Stomach (tissue), 9 donors: ENCODE measurements around the gene SEMA4C. TPM values are rescaled to one million over a fixed set of nuclear protein-coding genes. Genes with fewer than 3 reads are reported as not detected.

Experiments used
- DNase-seq, 2 donors: peaks; one replicate each; pipeline versions ENCODE4 v3.0.0 to v3.0.0-alpha.2; 2013 to 2019
- H3K27ac ChIP-seq, 5 donors: fragments of 200-600 bp in 4 of 5; sonication (generic) in 4 of 5; one replicate each; pipeline ENCODE4 v1.5.1; 2013 to 2019; ENCODE audit warnings: mild to moderate bottlenecking in 1 of 5, moderate library complexity in 1 of 5
- H3K27me3 ChIP-seq, 3 donors: fragments of 200-600 bp; sonication (generic); one replicate each; pipeline ENCODE4 v1.5.1; 2017 to 2019; ENCODE audit warnings: mixed run types in 1 of 3
- H3K36me3 ChIP-seq, 4 donors: fragments of 200-600 bp; sonication (generic); 1 replicate in 3 of 4; 2 replicates in 1 of 4; pipeline ENCODE4 v1.5.1; 2016 to 2019
- H3K4me1 ChIP-seq, 4 donors: fragments of 200-600 bp; sonication (generic); one replicate each; pipeline ENCODE4 v1.5.1; 2016 to 2019
- H3K4me3 ChIP-seq, 4 donors: fragments of 200-600 bp; sonication (generic) in 3 of 4; one replicate each; pipeline ENCODE4 v1.5.1; 2016 to 2019; ENCODE audit warnings: mild to moderate bottlenecking in 1 of 4
- H3K9me3 ChIP-seq, 4 donors: fragments of 200-600 bp; sonication (generic); one replicate each; pipeline ENCODE4 v1.5.1; 2016 to 2019
- EP300 ChIP-seq: sonication (generic); formaldehyde crosslinking; IDR thresholded peaks from one replicate; pipeline ENCODE4 v1.6.1; 2017; ENCODE audit warnings: antibody characterized with exemption
- POLR2A ChIP-seq, 4 donors: fragments of 450-650 bp; IDR thresholded peaks; one replicate each; pipeline ENCODE4 v1.6.1; 2016; ENCODE audit warnings: antibody characterized with exemption in 4 of 4, control low read depth in 2 of 4, mild to moderate bottlenecking in 1 of 4, moderate library complexity in 1 of 4
- POLR2AphosphoS5 ChIP-seq, 3 donors: sonication (generic); formaldehyde crosslinking; IDR thresholded peaks; one replicate each; pipeline ENCODE4 v1.6.1; 2016; ENCODE audit warnings: antibody characterized with exemption in 3 of 3
- WGBS, 5 donors: extraction: QIAGEN DNeasy Blood & Tissue Kit in 3 of 5; methylation state at CpG; one replicate each; pipeline versions ENCODE4 v1.1.5 to v1.1.7; 2013 to 2018; 5-methylcytosine and 5-hydroxymethylcytosine counted together
- intact Hi-C: fragments of 100-400 bp; cut with DNase I; formaldehyde crosslinking; loops from one replicate; pipeline ENCODE4 v1.15.1; 2023; ENCODE audit warnings: low total_unique reads
- polyA plus RNA-seq, 3 donors: library from polyadenylated mRNA; stranded (reverse); fragments of 200-250 nt; gene quantifications; one replicate each; pipeline ENCODE4 v1.2.3, GENCODE V29; 2013
- total RNA-seq, 5 donors: library from RNA; depleted of rRNA; stranded (reverse); fragments of >200 nt; gene quantifications; one replicate each; pipeline versions ENCODE4 v1.1.0 to v1.2.3, GENCODE V29; 2014 to 2016
- TF ChIP-seq, protein P1 (sequence below), 7 experiments: fragments of 450-650 bp in 4 of 7; fragments of 200-600 bp in 3 of 7; sonication (generic) in 3 of 7; IDR thresholded peaks; one replicate each; pipeline ENCODE4 v1.5.1; 2016 to 2019; ENCODE audit warnings: antibody characterized with exemption in 7 of 7, control low read depth in 2 of 7, mild to moderate bottlenecking in 1 of 7
- donor health status: healthy with polysubstance abuse.
- donor health status: Bipolar disorder and iron deficiency.
- donor health status: healthy.

The SEMA4C gene
- total and polyA plus RNA-seq, 8 donors, result 5.7 to 78.8 (median 18.0) TPM

DNA sequence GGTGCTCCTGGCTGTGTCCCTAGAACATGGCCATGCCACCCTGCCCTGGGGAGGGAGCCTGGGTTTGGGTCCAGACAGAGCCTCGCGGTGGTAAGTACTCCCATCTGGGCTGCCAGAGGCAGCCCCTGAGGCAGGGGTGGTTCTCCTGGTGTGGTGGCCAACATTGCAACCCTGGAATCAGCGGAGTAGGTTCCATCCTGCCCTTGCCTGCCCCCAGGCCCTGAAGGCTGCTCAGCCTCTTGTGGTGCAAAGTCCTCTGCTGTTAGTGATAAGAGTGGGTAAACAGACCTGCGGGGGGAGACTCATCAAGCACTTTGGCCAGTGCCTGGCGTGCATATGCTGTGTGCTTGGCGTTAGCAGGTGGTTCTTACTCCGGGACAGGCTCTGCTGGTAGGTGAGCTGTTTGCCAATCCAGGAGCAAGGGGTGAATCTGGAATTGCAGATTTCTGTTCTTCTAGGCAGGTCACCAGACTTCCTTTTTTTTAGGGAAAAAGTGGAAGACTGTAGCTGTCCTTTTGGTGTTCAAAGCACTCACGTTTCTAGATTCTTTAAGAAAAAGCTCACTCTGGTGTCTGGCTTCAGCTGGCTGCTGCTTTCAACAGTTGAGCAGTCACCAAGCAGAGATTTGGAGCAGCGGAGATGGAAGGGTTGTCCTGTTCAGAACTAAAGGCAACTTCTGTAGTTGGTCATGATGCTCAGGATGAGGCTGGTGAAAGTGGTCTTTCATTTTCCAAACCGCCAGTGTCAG is 50.6 kb downstream of the SEMA4C start:
- DNase-seq, result peak; percentile 89 to 92
- WGBS, 5 donors, result 37 to 56% (median 38%) methylated on average over 7 to 10 of the region's 10 CpGs
- peak overlapping the region in 4 of 5 donors; percentile 15 to 51 (median 36) for H3K27ac ChIP-seq
- TF ChIP-seq POLR2A (IDR thresholded peaks at IDR 0.05), result no peak
- TF ChIP-seq EP300, result no peak
- TF ChIP-seq POLR2AphosphoS5 (IDR thresholded peaks at IDR 0.05), result peak in 2 of 3 donors; percentile 73 to 82
- TF ChIP-seq, protein P1, sequence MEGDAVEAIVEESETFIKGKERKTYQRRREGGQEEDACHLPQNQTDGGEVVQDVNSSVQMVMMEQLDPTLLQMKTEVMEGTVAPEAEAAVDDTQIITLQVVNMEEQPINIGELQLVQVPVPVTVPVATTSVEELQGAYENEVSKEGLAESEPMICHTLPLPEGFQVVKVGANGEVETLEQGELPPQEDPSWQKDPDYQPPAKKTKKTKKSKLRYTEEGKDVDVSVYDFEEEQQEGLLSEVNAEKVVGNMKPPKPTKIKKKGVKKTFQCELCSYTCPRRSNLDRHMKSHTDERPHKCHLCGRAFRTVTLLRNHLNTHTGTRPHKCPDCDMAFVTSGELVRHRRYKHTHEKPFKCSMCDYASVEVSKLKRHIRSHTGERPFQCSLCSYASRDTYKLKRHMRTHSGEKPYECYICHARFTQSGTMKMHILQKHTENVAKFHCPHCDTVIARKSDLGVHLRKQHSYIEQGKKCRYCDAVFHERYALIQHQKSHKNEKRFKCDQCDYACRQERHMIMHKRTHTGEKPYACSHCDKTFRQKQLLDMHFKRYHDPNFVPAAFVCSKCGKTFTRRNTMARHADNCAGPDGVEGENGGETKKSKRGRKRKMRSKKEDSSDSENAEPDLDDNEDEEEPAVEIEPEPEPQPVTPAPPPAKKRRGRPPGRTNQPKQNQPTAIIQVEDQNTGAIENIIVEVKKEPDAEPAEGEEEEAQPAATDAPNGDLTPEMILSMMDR (IDR thresholded peaks at IDR 0.05), result no peak
- peak overlapping the region; percentile 12 to 88 (median 76) for H3K4me3 ChIP-seq
- H3K36me3 ChIP-seq, result peaks cover 3 to 32% (median 20%) of the 10 kb centered on the region in 4 donors
- H3K4me1 ChIP-seq, result peaks cover 71 to 82% (median 77%) of the 10 kb centered on the region in 4 donors
- no peaks in the 10 kb centered on the region for H3K9me3 ChIP-seq
- no peaks in the 10 kb centered on the region for H3K27me3 ChIP-seq
- intact Hi-C loops, result no loop called here

DNA sequence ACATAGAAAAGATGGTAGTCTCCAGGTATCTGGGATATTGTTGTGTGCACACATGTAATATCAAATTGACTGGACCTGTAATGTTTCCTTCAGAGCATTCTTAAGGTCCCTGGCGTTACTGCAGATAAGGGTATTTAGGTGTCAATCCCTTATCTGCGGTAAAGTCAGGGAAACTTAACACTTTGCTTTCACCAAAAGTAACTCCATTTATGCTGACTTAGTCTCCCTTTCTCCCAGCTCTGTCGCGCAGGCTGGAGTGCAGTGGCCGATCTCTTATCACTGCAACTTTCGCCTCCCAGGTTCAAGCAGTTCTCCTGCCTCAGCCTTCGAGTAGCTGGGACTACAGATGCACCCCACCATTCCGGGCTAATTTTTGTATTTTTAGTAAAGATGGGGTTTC is 52.0 kb downstream of the SEMA4C start:
- intact Hi-C loops, result no loop called here
- peaks cover 59 to 68% (median 63%) of the 10 kb centered on the region in 4 donors for H3K4me1 ChIP-seq
- peak overlapping the region; percentile 74 to 88 (median 82) for H3K4me3 ChIP-seq
- TF ChIP-seq, protein P1 (IDR thresholded peaks at IDR 0.05), result no peak
- WGBS, 5 donors, result 29 to 67% (median 40%) methylated on average over 8 of the region's 8 CpGs
- no peaks in the 10 kb centered on the region for H3K27me3 ChIP-seq
- H3K36me3 ChIP-seq, result peaks cover 3 to 20% (median 12%) of the 10 kb centered on the region in 4 donors
- peak overlapping the region in 2 of 5 donors; percentile 44 to 51 for H3K27ac ChIP-seq
- H3K9me3 ChIP-seq, result no peaks in the 10 kb centered on the region
- DNase-seq, result no peak

DNA sequence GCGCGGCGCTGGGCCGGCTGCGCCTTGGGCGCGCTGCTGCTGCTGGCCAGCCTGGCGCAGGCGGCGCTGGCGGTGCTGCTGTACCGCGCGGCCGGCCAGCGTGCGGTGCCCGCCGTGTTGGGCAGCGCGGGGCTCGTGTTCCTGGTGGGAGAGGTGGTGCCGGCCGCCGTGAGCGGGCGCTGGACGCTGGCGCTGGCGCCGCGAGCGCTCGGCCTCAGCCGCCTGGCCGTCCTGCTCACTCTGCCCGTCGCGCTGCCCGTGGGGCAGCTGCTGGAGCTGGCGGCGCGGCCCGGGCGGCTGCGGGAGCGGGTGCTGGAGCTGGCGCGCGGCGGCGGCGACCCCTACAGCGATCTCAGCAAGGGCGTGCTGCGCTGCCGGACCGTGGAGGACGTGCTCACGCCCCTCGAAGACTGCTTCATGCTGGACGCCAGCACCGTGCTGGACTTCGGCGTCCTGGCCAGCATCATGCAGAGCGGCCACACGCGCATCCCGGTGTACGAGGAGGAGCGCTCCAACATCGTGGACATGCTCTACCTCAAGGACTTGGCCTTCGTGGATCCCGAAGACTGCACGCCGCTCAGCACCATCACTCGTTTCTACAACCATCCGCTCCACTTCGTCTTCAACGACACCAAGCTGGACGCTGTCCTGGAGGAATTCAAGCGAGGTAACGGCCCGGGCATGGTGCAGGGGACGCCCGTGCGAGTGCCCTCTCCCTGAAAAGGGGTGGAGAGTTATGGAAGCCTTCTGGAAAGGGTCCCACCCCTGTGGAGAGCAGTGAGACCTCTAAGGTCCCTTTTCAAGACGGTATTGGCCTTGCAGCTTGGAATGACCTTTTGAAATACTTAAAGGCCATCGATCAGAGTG is 52.8 kb downstream of the SEMA4C start:
- intact Hi-C loops, result no loop called here
- Histone ChIP-seq H3K27ac (peak overlapping the region in 4 of 5 donors; percentile 44 to 100 (median 94)), H3K27me3 (no peaks in the 10 kb centered on the region), H3K4me3 (peak overlapping the region; percentile 74 to 88 (median 82)), H3K4me1 (peaks cover 54 to 68% (median 59%) of the 10 kb centered on the region in 4 donors), H3K36me3 (peaks cover 0 to 16% (median 9%) of the 10 kb centered on the region in 4 donors), H3K9me3 (no peaks in the 10 kb centered on the region)
- TF ChIP-seq, protein P1 (IDR thresholded peaks at IDR 0.05), result no peak
- no peak for TF ChIP-seq EP300
- no peak for TF ChIP-seq POLR2AphosphoS5 (IDR thresholded peaks at IDR 0.05)
- TF ChIP-seq POLR2A (IDR thresholded peaks at IDR 0.05), result no peak
- peak in 1 of 2 donors; percentile 54 for DNase-seq
- WGBS, 5 donors, result 2 to 4% (median 3%) methylated on average over 43 to 89 of the region's 89 CpGs

DNA sequence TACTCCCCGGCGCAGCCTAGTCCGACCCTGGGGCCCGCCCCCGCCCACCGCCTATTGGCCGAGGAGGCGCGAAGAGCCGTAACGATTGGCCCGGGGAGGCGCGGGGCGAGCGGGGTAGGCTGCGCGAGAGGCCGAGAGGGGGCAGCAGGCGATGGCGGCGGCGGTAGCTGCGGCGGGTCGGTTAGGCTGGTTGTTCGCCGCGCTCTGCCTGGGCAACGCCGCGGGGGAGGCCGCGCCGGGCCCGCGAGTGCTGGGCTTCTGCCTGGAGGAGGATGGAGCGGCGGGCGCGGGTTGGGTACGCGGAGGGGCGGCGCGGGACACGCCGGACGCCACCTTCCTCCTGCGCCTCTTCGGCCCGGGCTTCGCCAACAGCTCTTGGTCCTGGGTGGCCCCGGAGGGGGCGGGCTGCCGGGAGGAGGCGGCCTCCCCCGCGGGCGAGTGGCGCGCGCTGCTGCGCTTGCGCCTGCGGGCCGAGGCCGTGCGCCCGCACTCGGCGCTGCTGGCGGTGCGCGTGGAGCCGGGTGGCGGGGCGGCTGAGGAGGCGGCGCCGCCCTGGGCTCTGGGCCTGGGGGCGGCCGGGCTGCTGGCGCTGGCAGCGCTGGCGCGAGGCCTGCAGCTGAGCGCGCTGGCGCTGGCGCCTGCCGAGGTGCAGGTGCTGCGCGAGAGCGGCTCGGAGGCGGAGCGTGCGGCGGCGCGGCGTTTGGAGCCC is 53.6 kb downstream of the SEMA4C start, which contains the start of gene CNNM3:
Gene CNNM3, plus strand, starts transcription at position 142 of the 709 bp plus-strand sequence. Its CDS starts 10 bp downstream, at position 152.
- Histone ChIP-seq H3K36me3 (peaks cover 0 to 18% (median 9%) of the 10 kb centered on the region in 4 donors), H3K4me3 (peak within 1 kb of the TSS; percentile 74 to 88 (median 82)), H3K4me1 (peaks cover 50 to 63% (median 56%) of the 10 kb centered on the region in 4 donors), H3K9me3 (no peaks in the 10 kb centered on the region), H3K27ac (peak within 1 kb of the TSS; percentile 91 to 100 (median 97)), H3K27me3 (no peaks in the 10 kb centered on the region)
- 0 to 1% (median 0%) methylated on average over 2 to 103 of the region's 103 CpGs for WGBS, 5 donors
- TF ChIP-seq POLR2A (IDR thresholded peaks at IDR 0.05) (peak in 1 of 4 donors; percentile 75), EP300 (no peak), POLR2AphosphoS5 (IDR thresholded peaks at IDR 0.05) (peak; percentile 78 to 92 (median 87))
- TF ChIP-seq, protein P1 (IDR thresholded peaks at IDR 0.05), result peak in 5 of 7 experiments; percentile 30 to 84 (median 67)
- DNase-seq, result peak; percentile 98 to 99
- intact Hi-C loops, result no loop called here
